IMR-90 (cell line): ENCODE results near the gene ASAP2. TPM values are rescaled to one million over a fixed set of nuclear protein-coding genes. Genes with fewer than 3 reads are reported as not detected.

Experiments
- ATAC-seq: fragments of 200-7000 bp; cut with Tn5 transposase; 2 replicates; pipeline ENCODE4 v1.9.1; 2020; ENCODE audit warnings: low read depth, mild to moderate bottlenecking, moderate library complexity
- BruUV-seq: library from RNA; stranded (reverse); fragments of 400-500 nt; replicated peaks from 2 replicates; lab custom pipeline; 2021; lab: Mats Ljungman, UMichigan
- CTCF ChIA-PET: fragments of 300-600 bp; formaldehyde crosslinking; extraction: SDS; loops from one replicate; lab custom pipeline; 2021; ENCODE audit warnings: antibody characterized with exemption; lab: Yijun Ruan, JAX
- POLR2A ChIA-PET: fragments of 300-600 bp; sonication (Branson Sonifier 250); formaldehyde crosslinking; loops from one replicate; lab custom pipeline; 2022; ENCODE audit warnings: antibody characterized with exemption; ENCODE audit not compliant: unreplicated experiment; lab: Charles Lee
- DNase-seq: peaks from one replicate; pipeline ENCODE4 v3.0.0; 2013
- H2AFZ ChIP-seq: replicated peaks from 2 replicates; pipeline ENCODE3; 2013; ENCODE audit warnings: low read length, mild to moderate bottlenecking; ENCODE audit not compliant: poor library complexity
- H2AK5ac ChIP-seq: 2 replicates; pipeline ENCODE4 v1.6.1; 2013; ENCODE audit warnings: low read depth, low read length, inconsistent platforms
- H2AK9ac ChIP-seq: replicated peaks from 2 replicates; pipeline ENCODE3; 2013; ENCODE audit warnings: mild to moderate bottlenecking, low read depth, low read length, moderate library complexity; ENCODE audit not compliant: poor library complexity
- H2BK120ac ChIP-seq: 2 replicates; pipeline ENCODE4 v1.6.1; 2013; ENCODE audit warnings: low read depth, low read length, inconsistent platforms
- H2BK15ac ChIP-seq: 3 replicates; pipeline ENCODE4 v1.6.1; 2013; ENCODE audit warnings: low read depth, low read length, inconsistent platforms
- H2BK20ac ChIP-seq: 2 replicates; pipeline ENCODE4 v1.6.1; 2013; ENCODE audit warnings: low read depth, mild to moderate bottlenecking, inconsistent platforms, low read length, moderate library complexity
- H2BK5ac ChIP-seq: 2 replicates; pipeline ENCODE4 v1.6.1; 2013; ENCODE audit warnings: mild to moderate bottlenecking, low read depth, low read length, inconsistent platforms; ENCODE audit not compliant: poor library complexity, severe bottlenecking
- H3K14ac ChIP-seq: replicated peaks from 2 replicates; pipeline ENCODE4 v1.6.1; 2013; ENCODE audit warnings: low read depth, low read length, inconsistent platforms
- H3K18ac ChIP-seq: 2 replicates; pipeline ENCODE4 v1.6.1; 2013; ENCODE audit warnings: low read depth, low read length, control low read depth
- H3K23ac ChIP-seq: 2 replicates; pipeline ENCODE4 v1.6.1; 2013; ENCODE audit warnings: low read depth, low read length, inconsistent platforms
- H3K27ac ChIP-seq: 2 replicates; pipeline ENCODE4 v1.5.1; 2013; ENCODE audit warnings: mild to moderate bottlenecking, control low read depth, low read length; ENCODE audit not compliant: insufficient read depth
- H3K27me3 ChIP-seq: 2 replicates; pipeline ENCODE4 v1.6.1; 2013; ENCODE audit warnings: low read length; ENCODE audit not compliant: control insufficient read depth, insufficient read depth
- H3K36me3 ChIP-seq: 2 replicates; pipeline ENCODE4 v1.6.1; 2013; ENCODE audit warnings: low read length, mixed read lengths; ENCODE audit not compliant: control insufficient read depth, insufficient read depth
- H3K4ac ChIP-seq: 2 replicates; pipeline ENCODE4 v1.6.1; 2013; ENCODE audit warnings: low read depth, low read length, inconsistent platforms
- H3K4me1 ChIP-seq: 2 replicates; pipeline ENCODE4 v1.6.1; 2013; ENCODE audit warnings: low read length, mixed read lengths; ENCODE audit not compliant: control insufficient read depth, insufficient read depth
- H3K4me2 ChIP-seq: 2 replicates; pipeline ENCODE4 v1.6.1; 2013; ENCODE audit warnings: low read depth, mild to moderate bottlenecking, control low read depth, low read length, moderate library complexity
- H3K4me3 ChIP-seq: 2 replicates; pipeline ENCODE4 v1.5.1; 2013; ENCODE audit warnings: low read depth, mild to moderate bottlenecking, control low read depth, low read length, moderate library complexity; ENCODE audit not compliant: insufficient read depth
- H3K56ac ChIP-seq: 2 replicates; pipeline ENCODE4 v1.6.1; 2013; ENCODE audit warnings: low read length, inconsistent platforms; ENCODE audit not compliant: insufficient read depth; ENCODE audit errors: extremely low read depth
- H3K79me1 ChIP-seq, 2 experiments: 2 replicates each; pipeline ENCODE4 v1.6.1; 2013; ENCODE audit warnings: low read length in 2 of 2, inconsistent platforms in 1 of 2, low read depth in 1 of 2
- H3K9ac ChIP-seq: 2 replicates; pipeline ENCODE4 v1.6.1; 2013; ENCODE audit warnings: low read depth, low read length, control low read depth
- H3K9me1 ChIP-seq: 2 replicates; pipeline ENCODE4 v1.6.1; 2013; ENCODE audit warnings: low read length, inconsistent platforms; ENCODE audit not compliant: insufficient read depth
- H3K9me3 ChIP-seq: 2 replicates; pipeline ENCODE4 v1.6.1; 2013; ENCODE audit warnings: low read length; ENCODE audit not compliant: control insufficient read depth, insufficient read depth
- H4K20me1 ChIP-seq: 2 replicates; pipeline ENCODE4 v1.6.1; 2013; ENCODE audit warnings: low read length, inconsistent platforms; ENCODE audit not compliant: insufficient read depth
- H4K5ac ChIP-seq: 2 replicates; pipeline ENCODE4 v1.6.1; 2013; ENCODE audit warnings: mild to moderate bottlenecking, low read depth, low read length, control low read depth
- H4K8ac ChIP-seq, 2 experiments: 2 replicates each; pipeline ENCODE4 v1.6.1; 2013; ENCODE audit warnings: low read depth in 2 of 2, low read length in 2 of 2, control low read depth in 1 of 2, inconsistent platforms in 1 of 2
- H4K91ac ChIP-seq: 2 replicates; pipeline ENCODE4 v1.6.1; 2013; ENCODE audit warnings: low read depth, low read length, inconsistent platforms; ENCODE audit not compliant: insufficient read depth
- CEBPB ChIP-seq: IDR thresholded peaks from 2 replicates; pipeline ENCODE4 v1.6.1; 2012; ENCODE audit warnings: low read depth, low read length, improper control_type of control experiment
- CHD1 ChIP-seq: IDR thresholded peaks from 2 replicates; pipeline ENCODE4 v1.6.1; 2012; ENCODE audit warnings: low read depth, low read length, improper control_type of control experiment
- MAFK ChIP-seq: IDR thresholded peaks from 2 replicates; pipeline ENCODE4 v1.6.1; 2012; ENCODE audit warnings: low read depth, low read length, improper control_type of control experiment
- MXI1 ChIP-seq: IDR thresholded peaks from 2 replicates; pipeline ENCODE4 v1.6.1; 2012; ENCODE audit warnings: low read depth, mild to moderate bottlenecking, low read length, moderate library complexity, borderline replicate concordance
- POLR2A ChIP-seq: IDR thresholded peaks from 2 replicates; pipeline ENCODE4 v1.6.1; 2012; ENCODE audit warnings: mild to moderate bottlenecking, low read depth, low read length
- RAD21 ChIP-seq: IDR thresholded peaks from 2 replicates; pipeline ENCODE4 v1.6.1; 2012; ENCODE audit warnings: low read length, improper control_type of control experiment
- RCOR1 ChIP-seq: IDR thresholded peaks from 2 replicates; pipeline ENCODE4 v1.6.1; 2012; ENCODE audit warnings: mild to moderate bottlenecking, low read length, improper control_type of control experiment; ENCODE audit not compliant: insufficient replicate concordance
- RFX5 ChIP-seq: IDR thresholded peaks from 2 replicates; pipeline ENCODE4 v1.8.0; 2012; ENCODE audit warnings: low read depth, mild to moderate bottlenecking, low read length, moderate library complexity
- SMC3 ChIP-seq: fragments of 150-350 bp; IDR thresholded peaks from 2 replicates; pipeline ENCODE4 v1.6.1; 2016; ENCODE audit warnings: low read depth, mild to moderate bottlenecking, antibody characterized with exemption, low read length, moderate library complexity
- WGBS, 2 experiments: methylation state at CpG; one replicate each; pipeline versions ENCODE4 v1.1.5 to v1.1.7; 2013; ENCODE audit warnings: missing lambda C conversion rate in 2 of 2; ENCODE audit not compliant: insufficient read length in 1 of 2; ENCODE audit errors: extremely low coverage in 2 of 2; 5-methylcytosine and 5-hydroxymethylcytosine counted together
- dilution Hi-C: fragments of 300-500 bp; cut with HindIII; formaldehyde crosslinking; loops from one replicate; pipeline ENCODE4 v1.14.3; 2018; ENCODE audit warnings: low sequenced_read_pairs; ENCODE audit not compliant: unreplicated experiment
- in situ Hi-C: fragments of 300-500 bp; cut with MboI; formaldehyde crosslinking; loops from 3 replicates; pipeline ENCODE4 v1.14.3; 2019; ENCODE audit warnings: low sequenced_read_pairs, inconsistent platforms, mixed read lengths
- intact Hi-C: fragments of 100-400 bp; cut with micrococcal nuclease; formaldehyde crosslinking; loops from 2 replicates; pipeline ENCODE4 v1.10.0; 2022
- polyA plus RNA-seq, 3 experiments: library from polyadenylated mRNA; depleted of rRNA; stranded (reverse); fragments of >200 nt; gene quantifications; 2 replicates each; pipeline ENCODE4 v1.2.3, GENCODE V29; 2012; ENCODE audit warnings: low replicate concordance in 1 of 3
- total RNA-seq: library from RNA; depleted of rRNA; stranded (reverse); fragments of >200 nt; gene quantifications from 2 replicates; pipeline ENCODE4 v1.2.3, GENCODE V29; 2012
- TF ChIP-seq, protein P1 (sequence below): fragments of 150-350 bp; IDR thresholded peaks from 2 replicates; pipeline ENCODE4 v1.6.1; 2017; ENCODE audit warnings: mild to moderate bottlenecking, antibody characterized with exemption, low read length, low read depth

The ASAP2 gene
- total and polyA plus RNA-seq, 2 of the 4 experiments (the other 2 are of a cell fraction) = 19.7 to 28.1 TPM

DNA sequence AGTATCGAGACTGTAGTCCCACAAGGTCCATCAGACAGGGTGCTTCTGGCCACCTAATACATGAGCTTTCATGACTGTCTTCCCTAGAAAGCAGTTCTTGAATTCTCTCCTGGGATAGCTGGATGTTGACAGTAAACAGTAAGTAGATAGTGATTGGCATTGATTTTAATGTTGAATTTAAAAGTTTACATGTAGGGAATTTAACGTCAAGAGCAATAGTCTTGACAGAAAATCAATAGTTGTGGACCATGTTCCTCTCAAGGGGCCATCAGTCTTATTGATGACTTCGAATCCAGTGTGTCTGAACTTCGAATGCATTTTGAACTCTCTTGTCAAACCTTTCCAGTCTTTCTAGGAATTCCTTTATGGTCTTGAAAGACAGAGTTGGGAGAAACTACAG is 152.9 kb downstream of the ASAP2 start:
- in situ Hi-C loops (no loop called here), dilution Hi-C loops (no loop called here), intact Hi-C loops (no loop called here)
- Histone ChIP-seq H2BK15ac (no peak overlapping the region), H3K27ac (no peak overlapping the region), H3K4me3 (no peak overlapping the region), H3K9me3 (no peaks in the 10 kb centered on the region), H3K9ac (no peak overlapping the region), H3K4ac (no peak overlapping the region), H3K79me1 (peaks cover 10 to 19% of the 10 kb centered on the region in 2 experiments; a peak in 3 of 4 replicates), H2AK9ac (no peak overlapping the region), H3K27me3 (no peaks in the 10 kb centered on the region), H3K4me1 (peaks cover 4% of the 10 kb centered on the region; the same call in 1 of the 2 replicates), H4K5ac (no peak overlapping the region), H3K4me2 (no peak overlapping the region), H2BK20ac (no peak overlapping the region), H2AFZ (no peak overlapping the region), H2BK5ac (no peak overlapping the region), H3K9me1 (peaks cover 3% of the 10 kb centered on the region), H3K56ac (no peak overlapping the region), H2BK120ac (no peak overlapping the region), H3K36me3 (peaks cover 33% of the 10 kb centered on the region), H4K20me1 (no peaks in the 10 kb centered on the region), H3K14ac (no peak overlapping the region), H3K18ac (no peak overlapping the region), H3K23ac (no peak overlapping the region), H4K91ac (no peak overlapping the region), H4K8ac (no peak overlapping the region), H2AK5ac (no peak overlapping the region)
- WGBS, 2 experiments = 100% methylated on average over 1 of the region's 4 CpGs; no CpG with 5 or more reads in 1 of the 2 experiments
- no peak for ATAC-seq
- no peak for DNase-seq
- ChIA-PET CTCF (interaction anchor here (1.0 kb wide), 1 partner anchor 10 kb away, joined by 3 read pairs; no protein-coding TSS in a partner anchor), POLR2A (no interaction called here)
- no TSS peak for BruUV-seq
- no peak for TF ChIP-seq POLR2A
- TF ChIP-seq SMC3 = no peak
- TF ChIP-seq CEBPB = no peak
- TF ChIP-seq, protein P1, sequence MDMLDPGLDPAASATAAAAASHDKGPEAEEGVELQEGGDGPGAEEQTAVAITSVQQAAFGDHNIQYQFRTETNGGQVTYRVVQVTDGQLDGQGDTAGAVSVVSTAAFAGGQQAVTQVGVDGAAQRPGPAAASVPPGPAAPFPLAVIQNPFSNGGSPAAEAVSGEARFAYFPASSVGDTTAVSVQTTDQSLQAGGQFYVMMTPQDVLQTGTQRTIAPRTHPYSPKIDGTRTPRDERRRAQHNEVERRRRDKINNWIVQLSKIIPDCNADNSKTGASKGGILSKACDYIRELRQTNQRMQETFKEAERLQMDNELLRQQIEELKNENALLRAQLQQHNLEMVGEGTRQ = no peak
- TF ChIP-seq CHD1 = no peak
- TF ChIP-seq RAD21 = no peak
- TF ChIP-seq RCOR1 = no peak
- TF ChIP-seq RFX5 = no peak
- no peak for TF ChIP-seq MAFK
- no peak for TF ChIP-seq MXI1
